ENCODE results near the gene ELAVL2.

Gene ELAVL2

DNA sequence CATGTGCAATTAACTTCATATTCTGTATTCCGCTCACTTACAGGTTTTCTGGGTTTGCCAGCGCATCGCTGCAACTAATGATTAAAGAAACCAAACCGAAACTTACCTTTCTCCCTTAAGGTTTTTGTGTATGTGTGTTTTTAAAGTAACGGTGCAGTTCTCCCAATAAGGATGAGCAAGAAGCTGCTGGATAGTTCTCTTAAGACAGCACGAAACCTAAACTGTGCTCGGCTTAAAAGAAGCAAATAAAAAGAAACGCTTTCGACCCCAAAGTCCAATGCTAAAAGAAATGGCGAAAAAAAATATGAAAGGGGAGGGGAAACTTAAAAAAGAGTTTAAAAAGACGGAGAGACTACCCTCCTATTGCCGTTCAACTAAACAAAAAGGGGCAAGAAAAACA is 340 bp downstream of the ELAVL2 start:
- Histone ChIP-seq H3K9me3 (ENCODE audit: low read length) (no peaks in the 10 kb centered on the region), H3F3A (ENCODE audit: insufficient read depth, low read length) (no peaks in the 10 kb centered on the region), H3K9me2 (ENCODE audit: low read depth, low read length) (no peaks in the 10 kb centered on the region), H2AFZ (ENCODE audit: low read length) (no peak overlapping the region), H3K4me3 (ENCODE audit: low read depth, low read length, poor library complexity, severe bottlenecking) (no peak overlapping the region), H3K27ac (ENCODE audit: low read depth, low read length, poor library complexity, severe bottlenecking) (no peak overlapping the region), H3K79me2 (ENCODE audit: insufficient read depth, low read length) (no peaks in the 10 kb centered on the region), H3K27me3 (ENCODE audit: insufficient read depth, low read length) (no peaks in the 10 kb centered on the region), H3K4me2 (ENCODE audit: low read length) (no peak overlapping the region), H3K4me1 (ENCODE audit: insufficient read depth, low read length, severe bottlenecking) (no peaks in the 10 kb centered on the region), H4K20me1 (ENCODE audit: insufficient read depth, low read length) (no peaks in the 10 kb centered on the region), H3K9ac (ENCODE audit: low read length) (no peak overlapping the region), H3K36me3 (ENCODE audit: insufficient read depth, low read length) (no peaks in the 10 kb centered on the region)
- TF ChIP-seq, protein P1, sequence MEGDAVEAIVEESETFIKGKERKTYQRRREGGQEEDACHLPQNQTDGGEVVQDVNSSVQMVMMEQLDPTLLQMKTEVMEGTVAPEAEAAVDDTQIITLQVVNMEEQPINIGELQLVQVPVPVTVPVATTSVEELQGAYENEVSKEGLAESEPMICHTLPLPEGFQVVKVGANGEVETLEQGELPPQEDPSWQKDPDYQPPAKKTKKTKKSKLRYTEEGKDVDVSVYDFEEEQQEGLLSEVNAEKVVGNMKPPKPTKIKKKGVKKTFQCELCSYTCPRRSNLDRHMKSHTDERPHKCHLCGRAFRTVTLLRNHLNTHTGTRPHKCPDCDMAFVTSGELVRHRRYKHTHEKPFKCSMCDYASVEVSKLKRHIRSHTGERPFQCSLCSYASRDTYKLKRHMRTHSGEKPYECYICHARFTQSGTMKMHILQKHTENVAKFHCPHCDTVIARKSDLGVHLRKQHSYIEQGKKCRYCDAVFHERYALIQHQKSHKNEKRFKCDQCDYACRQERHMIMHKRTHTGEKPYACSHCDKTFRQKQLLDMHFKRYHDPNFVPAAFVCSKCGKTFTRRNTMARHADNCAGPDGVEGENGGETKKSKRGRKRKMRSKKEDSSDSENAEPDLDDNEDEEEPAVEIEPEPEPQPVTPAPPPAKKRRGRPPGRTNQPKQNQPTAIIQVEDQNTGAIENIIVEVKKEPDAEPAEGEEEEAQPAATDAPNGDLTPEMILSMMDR (IDR thresholded peaks at IDR 0.05; ENCODE audit: low read length) = no peak
- no peak for TF ChIP-seq EZH2 (IDR thresholded peaks at IDR 0.05; ENCODE audit: borderline replicate concordance, low read length)

DNA sequence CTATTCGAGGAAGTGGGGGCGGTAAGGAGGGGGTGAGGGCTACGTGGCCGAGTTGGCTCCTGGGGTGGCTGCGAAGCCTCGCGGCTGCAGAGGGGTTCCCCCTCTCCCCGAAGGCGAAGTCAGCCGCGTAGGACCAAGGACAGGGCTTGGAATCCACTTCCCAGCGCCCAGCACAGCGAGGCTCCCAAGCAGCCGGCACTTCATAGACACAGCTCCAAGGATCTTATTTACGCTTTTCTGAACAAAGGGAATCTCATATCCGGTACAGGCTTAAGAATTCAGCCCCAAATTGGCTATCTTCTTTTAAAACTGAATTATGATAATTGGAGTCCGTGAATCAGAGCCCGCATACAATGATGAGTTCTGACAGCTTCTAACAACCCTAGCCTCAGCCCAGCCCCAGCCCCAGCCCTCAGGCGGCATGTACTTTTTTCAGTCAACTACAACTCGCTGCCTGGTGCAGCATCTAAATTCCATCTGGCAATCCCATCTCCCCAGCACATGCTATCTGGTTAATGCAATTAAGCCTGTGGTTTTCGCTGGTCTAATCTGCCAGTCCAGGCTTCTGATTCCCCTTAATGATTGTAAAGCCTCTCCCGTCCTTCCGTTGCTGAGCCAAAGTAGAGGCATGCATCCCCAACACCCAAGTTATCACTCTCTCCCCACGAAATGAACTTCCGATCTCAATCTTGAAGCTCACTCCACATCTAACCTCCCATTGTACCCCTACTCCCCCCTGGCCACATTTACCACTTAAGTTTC is 1.0 kb downstream of the ELAVL2 start:
- no peak overlapping the region for H3K27ac ChIP-seq (ENCODE audit: low read depth, low read length, poor library complexity, severe bottlenecking)
- no peak overlapping the region for H3K9ac ChIP-seq (ENCODE audit: low read length)
- H3K4me2 ChIP-seq (ENCODE audit: low read length) = no peak overlapping the region
- no peak overlapping the region for H3K4me3 ChIP-seq (ENCODE audit: low read depth, low read length, poor library complexity, severe bottlenecking)
- no peaks in the 10 kb centered on the region for H3K79me2 ChIP-seq (ENCODE audit: insufficient read depth, low read length)
- no peaks in the 10 kb centered on the region for H3K4me1 ChIP-seq (ENCODE audit: insufficient read depth, low read length, severe bottlenecking)
- no peaks in the 10 kb centered on the region for H3K36me3 ChIP-seq (ENCODE audit: insufficient read depth, low read length)
- no peaks in the 10 kb centered on the region for H3F3A ChIP-seq (ENCODE audit: insufficient read depth, low read length)
- no peak overlapping the region for H2AFZ ChIP-seq (ENCODE audit: low read length)
- no peaks in the 10 kb centered on the region for H4K20me1 ChIP-seq (ENCODE audit: insufficient read depth, low read length)
- H3K27me3 ChIP-seq (ENCODE audit: insufficient read depth, low read length) = no peaks in the 10 kb centered on the region
- TF ChIP-seq EZH2 (IDR thresholded peaks at IDR 0.05; ENCODE audit: borderline replicate concordance, low read length) = no peak
- TF ChIP-seq, protein P1 (IDR thresholded peaks at IDR 0.05; ENCODE audit: low read length) = no peak
- no peaks in the 10 kb centered on the region for H3K9me3 ChIP-seq (ENCODE audit: low read length)
- no peaks in the 10 kb centered on the region for H3K9me2 ChIP-seq (ENCODE audit: low read depth, low read length)

DNA sequence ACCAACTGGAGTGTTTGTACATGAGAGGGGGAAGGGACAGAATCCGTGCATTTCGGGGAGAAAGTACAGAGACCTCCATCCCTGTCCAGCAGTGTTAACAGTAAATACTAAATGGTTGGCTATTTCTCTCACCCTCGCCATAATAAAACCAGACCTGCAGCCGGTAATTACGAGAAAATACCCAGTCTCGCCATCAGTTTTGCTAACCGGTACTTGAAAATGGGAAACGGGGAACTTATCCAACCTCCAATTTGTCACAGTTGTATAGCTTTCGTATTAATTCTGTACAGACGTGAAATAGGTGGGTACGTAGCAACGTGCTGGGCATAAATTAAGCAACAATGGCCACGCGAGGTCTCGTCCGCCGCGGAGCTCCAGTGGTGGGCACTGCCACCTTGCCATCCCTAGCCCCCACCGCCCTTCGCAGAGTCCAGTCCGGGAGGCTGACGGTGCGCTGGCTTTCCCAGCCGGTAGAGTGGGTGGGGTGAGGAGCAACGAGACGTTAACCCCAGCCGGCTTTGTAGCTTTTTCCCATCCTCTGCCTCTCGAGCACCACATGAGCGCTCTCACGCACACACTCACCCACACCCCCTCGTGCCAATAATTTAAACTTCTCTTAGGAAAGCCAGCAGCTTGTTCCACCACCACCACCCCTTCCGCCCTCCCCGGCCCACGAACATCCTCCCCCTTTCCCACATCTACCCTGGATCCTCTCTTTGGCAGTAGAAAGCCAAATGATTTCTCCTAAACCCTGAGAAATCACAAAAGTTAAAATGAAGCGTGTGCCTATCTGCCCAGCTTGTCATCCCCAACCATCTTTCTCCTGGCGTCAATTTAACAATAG is 1.8 kb downstream of the ELAVL2 start:
- Histone ChIP-seq H3K9me3 (ENCODE audit: low read length) (no peaks in the 10 kb centered on the region), H3K4me2 (ENCODE audit: low read length) (no peak overlapping the region), H3K79me2 (ENCODE audit: insufficient read depth, low read length) (no peaks in the 10 kb centered on the region), H4K20me1 (ENCODE audit: insufficient read depth, low read length) (no peaks in the 10 kb centered on the region), H2AFZ (ENCODE audit: low read length) (no peak overlapping the region), H3K4me1 (ENCODE audit: insufficient read depth, low read length, severe bottlenecking) (no peaks in the 10 kb centered on the region), H3K36me3 (ENCODE audit: insufficient read depth, low read length) (no peaks in the 10 kb centered on the region), H3K27ac (ENCODE audit: low read depth, low read length, poor library complexity, severe bottlenecking) (no peak overlapping the region), H3K27me3 (ENCODE audit: insufficient read depth, low read length) (no peaks in the 10 kb centered on the region), H3K4me3 (ENCODE audit: low read depth, low read length, poor library complexity, severe bottlenecking) (no peak overlapping the region), H3F3A (ENCODE audit: insufficient read depth, low read length) (no peaks in the 10 kb centered on the region), H3K9me2 (ENCODE audit: low read depth, low read length) (no peaks in the 10 kb centered on the region), H3K9ac (ENCODE audit: low read length) (no peak overlapping the region)
- TF ChIP-seq, protein P1 (IDR thresholded peaks at IDR 0.05; ENCODE audit: low read length) = no peak
- no peak for TF ChIP-seq EZH2 (IDR thresholded peaks at IDR 0.05; ENCODE audit: borderline replicate concordance, low read length)
